GM12892 (cell line): ENCODE results near the gene RNF115.

Source experiments
- POLR2A ChIP-seq: IDR thresholded peaks from 2 replicates; pipeline ENCODE4 v1.6.1; 2011; ENCODE audit warnings: low read depth, low read length, control low read depth
- POLR2AphosphoS5 ChIP-seq: IDR thresholded peaks from 2 replicates; pipeline ENCODE4 v1.6.1; 2011; ENCODE audit warnings: low read depth, low read length, control low read depth
- TAF1 ChIP-seq: IDR thresholded peaks from 2 replicates; pipeline ENCODE4 v1.6.1; 2011; ENCODE audit warnings: low read depth, mild to moderate bottlenecking, control low read depth, low read length, borderline replicate concordance

- TF ChIP-seq POLR2A (no peak), POLR2AphosphoS5 (no peak), TAF1 (no peak)
These were observed 106.1 kb downstream of the RNF115 start for GRCh38 chr1:145717833-145718232.
